Breast epithelium (tissue), 3 donors: ENCODE results near the gene HDAC9.

Source experiments
- CTCF ChIP-seq, 3 donors: fragments of 450-650 bp; IDR thresholded peaks; one replicate each; pipeline ENCODE4 v1.5.1; 2016 to 2017; ENCODE audit warnings: antibody characterized with exemption in 3 of 3, mild to moderate bottlenecking in 3 of 3, moderate library complexity in 3 of 3
- POLR2A ChIP-seq: fragments of 450-650 bp; IDR thresholded peaks from one replicate; pipeline ENCODE4 v1.6.1; 2016; ENCODE audit warnings: antibody characterized with exemption, mild to moderate bottlenecking, moderate library complexity

- TF ChIP-seq CTCF (IDR thresholded peaks at IDR 0.05) (no peak), POLR2A (no peak)
These were observed 339.0 kb downstream of the HDAC9 start for GRCh38 chr7:18834577-18834976.
